Hepatocyte (in vitro differentiated cells): ENCODE data around the gene CBL.

Experiments
- CTCF ChIP-seq: fragments of 200-600 bp; sonication (generic); IDR thresholded peaks from 2 replicates; pipeline ENCODE4 v1.5.1; 2016; ENCODE audit warnings: antibody characterized with exemption, mild to moderate bottlenecking; ENCODE audit not compliant: poor library complexity
- EZH2 ChIP-seq: fragments of 200-600 bp; sonication (generic); IDR thresholded peaks from 2 replicates; pipeline ENCODE4 v1.6.1; 2016; ENCODE audit warnings: antibody characterized with exemption, mild to moderate bottlenecking, borderline replicate concordance
- EZH2phosphoT487 ChIP-seq: fragments of 200-600 bp; sonication (generic); IDR thresholded peaks from one replicate; pipeline ENCODE4 v1.6.1; 2018; ENCODE audit warnings: antibody characterized with exemption, mild to moderate bottlenecking, low read depth, moderate library complexity; ENCODE audit not compliant: unreplicated experiment, severe bottlenecking

DNA sequence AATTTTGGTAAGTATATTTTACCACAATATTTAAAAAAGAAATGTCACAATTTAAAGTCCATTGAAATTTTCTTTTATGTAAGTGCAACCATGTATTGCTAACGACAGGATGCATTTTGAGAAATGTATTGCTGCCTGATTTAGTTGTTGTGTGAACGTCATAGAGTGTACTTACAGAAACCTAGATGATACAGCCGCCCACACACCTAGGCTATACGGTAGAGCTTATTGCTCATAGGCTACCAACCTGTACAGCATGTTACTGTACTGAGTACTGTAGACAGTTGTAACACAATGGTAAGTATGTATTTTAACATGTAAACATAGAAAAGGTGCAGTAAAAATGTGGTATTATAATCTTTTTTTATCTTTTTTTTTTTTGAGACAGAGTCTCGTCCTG, 48.1 kb downstream of the CBL start:
- TF ChIP-seq EZH2 (no peak), CTCF (no peak), EZH2phosphoT487 (no peak)
